GM18907 (cell line): ENCODE results near the gene LRRC70.
A peak's percentile ranks its signal among the peaks of the same experiment; 100 is the strongest.
"Not testable (repeated sequence)": the region's sequence is repeated elsewhere in the genome, so short reads cannot be mapped to it uniquely, and the experiment has no call there.

Experiments
- ATAC-seq: cut with Tn5 transposase; IDR thresholded peaks from one replicate; pipeline ENCODE4 v1.9.1; 2021; ENCODE audit warnings: mild to moderate bottlenecking, moderate library complexity; ENCODE audit not compliant: unreplicated experiment

Gene LRRC70

DNA sequence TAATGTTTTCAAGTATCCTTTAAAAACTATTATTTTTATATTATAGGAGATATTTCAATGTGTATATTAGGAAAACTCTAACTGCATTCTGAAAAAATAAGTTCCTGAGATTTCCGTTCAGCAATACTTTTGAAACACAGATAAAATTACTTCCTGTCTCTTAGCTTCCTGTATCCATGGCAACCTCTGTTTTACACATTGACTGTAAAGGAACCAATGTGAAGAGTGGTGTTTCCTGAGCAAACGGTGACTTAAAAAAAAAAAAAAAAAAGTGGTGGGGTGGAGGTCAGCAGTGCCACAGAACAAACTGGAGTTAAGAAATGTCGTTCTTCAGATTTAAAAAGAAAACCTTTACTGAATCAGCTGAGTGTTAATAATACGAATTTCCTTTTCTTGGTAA is at the start of gene LRRC70:
Gene LRRC70 (plus strand): TSS at position 280 of the 400 bp plus-strand sequence. CDS start 620 bp downstream, outside the sequence.
- peak; percentile 92 for ATAC-seq

GRCh38 chr5:62533597-62533996 is 45.0 kb upstream of the LRRC70 start:
- ATAC-seq = no peak

DNA sequence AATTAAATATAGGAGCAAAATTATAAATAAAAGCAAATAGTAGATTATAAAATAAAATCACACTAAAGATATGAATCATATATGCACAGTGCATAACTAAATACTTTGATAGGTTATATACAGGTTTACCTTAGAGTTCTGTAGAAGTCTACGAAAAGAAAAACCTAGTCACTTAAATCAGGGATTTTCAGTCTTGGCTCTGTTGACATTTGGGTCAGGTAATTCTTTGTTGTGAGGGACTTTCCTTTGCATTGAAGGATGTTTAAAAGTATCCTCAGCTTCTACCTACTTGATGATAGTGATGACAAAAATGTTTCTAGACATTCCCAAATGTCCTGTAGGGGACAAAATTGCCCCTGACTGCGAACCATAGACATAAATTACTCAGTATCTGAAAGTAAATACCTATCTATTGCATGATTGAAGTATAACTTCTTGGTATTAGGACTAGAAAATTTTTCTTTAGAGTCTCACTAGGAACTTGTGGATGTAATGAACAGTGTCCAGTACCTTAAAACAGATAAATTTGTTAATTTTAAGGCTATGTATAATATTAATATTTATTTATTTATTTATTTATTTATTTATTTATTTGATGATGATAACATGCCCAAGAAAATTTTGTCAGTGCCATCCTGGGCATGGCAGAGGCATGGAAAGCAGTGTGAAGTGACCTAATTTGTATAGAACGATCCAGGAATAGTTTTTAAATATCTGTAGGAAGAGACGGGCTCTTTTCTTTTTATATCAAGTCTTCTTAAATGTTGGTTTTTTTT is 44.0 kb upstream of the LRRC70 start:
- ATAC-seq = no peak

DNA sequence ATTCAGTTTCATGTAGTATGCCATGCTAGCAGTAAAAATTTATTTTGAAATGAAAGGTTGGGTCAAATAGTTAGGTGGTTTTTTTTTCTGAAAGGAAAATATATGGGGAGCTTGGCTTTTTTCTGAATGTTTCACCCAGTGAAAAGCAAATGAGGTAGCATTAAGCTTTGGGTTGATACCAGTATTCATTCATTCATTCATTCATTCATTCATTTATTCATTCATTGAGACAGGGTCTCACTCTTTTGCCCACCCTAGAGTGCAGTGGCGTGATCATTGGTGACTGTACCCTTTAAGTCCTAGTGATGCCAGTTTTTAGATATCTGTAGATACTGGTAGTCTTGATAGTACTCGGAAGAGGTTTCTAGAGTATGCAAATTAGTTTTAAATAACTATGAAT is 42.4 kb upstream of the LRRC70 start:
- ATAC-seq = no peak

DNA sequence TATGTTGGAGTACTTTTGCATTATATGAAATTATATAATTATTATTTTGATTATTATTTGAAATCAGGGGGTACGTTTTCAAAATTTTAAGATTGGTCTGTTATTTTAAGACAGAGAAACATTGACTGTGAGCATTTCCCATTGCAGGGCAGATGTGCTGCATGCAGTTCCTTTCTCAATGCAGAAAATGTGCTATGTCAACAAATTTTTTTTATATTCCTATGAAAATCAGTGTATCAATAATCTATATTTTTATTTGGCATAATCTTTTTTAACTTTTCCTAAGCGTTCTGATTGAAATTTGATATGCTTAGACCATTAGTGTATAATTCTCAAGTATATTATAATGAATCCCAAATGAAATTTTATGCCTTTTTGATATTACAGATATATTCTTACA is 41.8 kb upstream of the LRRC70 start:
- ATAC-seq = no peak

- ATAC-seq = no peak
These were observed 40.3 kb upstream of the LRRC70 start for GRCh38 chr5:62538017-62538942.

GRCh38 chr5:62542720-62543119 is 35.9 kb upstream of the LRRC70 start:
- ATAC-seq = no peak

DNA sequence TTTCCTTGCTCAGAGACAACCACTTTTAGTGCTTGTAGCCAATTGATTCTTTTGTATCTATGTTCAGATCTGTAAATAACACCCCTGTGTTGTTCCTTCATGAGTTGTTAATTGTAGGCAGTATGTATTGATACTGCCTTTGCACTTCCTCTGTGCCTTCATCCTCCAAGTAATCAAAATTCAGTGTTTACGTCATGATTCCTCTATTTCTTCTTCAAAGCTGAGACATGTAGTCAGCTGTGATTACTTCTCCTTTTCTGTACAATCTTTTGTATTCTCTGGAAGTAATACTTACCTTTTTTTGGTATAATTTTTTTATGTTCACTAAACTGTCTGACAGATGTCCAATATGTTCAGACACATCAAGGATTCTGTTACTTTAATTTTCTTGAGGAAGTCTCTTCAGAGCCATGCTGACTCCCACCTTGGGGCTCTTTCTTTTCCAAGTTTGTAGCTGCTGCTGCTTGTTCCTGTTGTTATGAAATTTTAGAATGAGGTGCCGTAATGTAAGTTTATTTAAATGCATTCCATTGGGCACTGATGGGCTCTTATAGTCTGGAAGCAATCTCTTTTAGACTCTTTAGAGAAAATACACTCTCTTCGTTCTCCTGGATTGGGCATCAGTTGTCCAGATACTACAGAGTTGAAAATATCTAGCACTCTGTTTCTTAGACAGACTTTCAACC is 30.5 kb upstream of the LRRC70 start:
- no peak for ATAC-seq

- no peak for ATAC-seq
These were observed 28.5 kb upstream of the LRRC70 start for GRCh38 chr5:62550103-62550502.

DNA sequence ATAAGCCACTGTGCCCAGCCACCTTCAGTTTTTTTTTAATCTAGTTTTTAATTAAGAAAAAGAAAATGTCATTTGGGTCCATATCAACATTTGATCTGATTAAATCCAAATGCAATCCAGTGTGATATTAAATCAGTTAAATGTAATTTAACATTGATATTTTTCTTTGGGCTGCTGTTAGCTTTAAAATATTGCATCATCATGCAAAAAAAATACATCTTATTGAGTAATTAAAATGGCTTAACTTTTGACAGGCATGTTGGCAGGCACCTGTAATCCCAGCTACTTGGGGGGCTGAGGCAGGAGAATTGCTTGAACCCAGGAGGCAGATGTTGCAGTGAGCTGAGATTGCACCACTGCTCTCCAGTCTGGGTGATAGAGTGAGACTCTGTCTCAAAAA is 22.7 kb upstream of the LRRC70 start:
- ATAC-seq = no peak

- no peak for ATAC-seq
These were observed 19.7 kb upstream of the LRRC70 start for GRCh38 chr5:62558941-62559340.

GRCh38 chr5:62560786-62561185 is 17.8 kb upstream of the LRRC70 start:
- no peak for ATAC-seq

DNA sequence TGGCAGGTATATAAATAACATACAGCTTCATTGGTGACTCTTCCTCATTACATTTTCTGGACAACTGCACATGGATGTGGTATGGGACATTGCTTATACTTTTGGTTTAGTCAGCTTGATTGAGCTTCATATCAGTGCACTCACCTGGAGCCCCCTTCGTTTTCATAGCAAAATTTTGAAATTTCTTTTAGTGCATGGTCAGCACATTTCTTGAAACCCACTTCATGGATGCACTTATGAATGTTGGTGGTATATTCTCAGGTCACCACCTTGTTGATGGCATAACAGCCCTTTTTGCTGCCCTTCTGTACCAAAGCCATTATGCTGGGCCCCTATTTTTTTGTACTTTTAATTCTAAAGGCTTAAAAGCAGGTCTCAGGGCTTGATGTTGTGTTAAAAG is 16.7 kb upstream of the LRRC70 start:
- ATAC-seq = no peak

DNA sequence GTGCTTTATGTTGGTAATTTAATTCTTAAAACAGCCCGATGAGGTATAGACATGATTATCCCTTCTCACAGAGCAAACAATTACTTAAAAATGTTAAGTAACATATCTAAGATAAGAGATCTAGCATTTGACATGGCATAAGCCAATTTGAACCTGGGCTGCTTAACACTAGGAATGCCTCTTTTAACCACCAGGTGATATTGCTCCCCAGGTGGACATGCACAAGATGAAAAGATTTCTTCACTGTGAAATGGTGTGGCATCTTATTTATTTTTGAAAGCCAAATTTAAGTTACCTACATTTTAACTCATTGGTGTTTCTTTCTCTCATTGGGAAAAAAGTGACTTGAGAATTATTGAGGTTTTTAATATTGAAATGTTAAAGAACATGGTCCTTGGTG is 15.8 kb upstream of the LRRC70 start:
- no peak for ATAC-seq

- no peak for ATAC-seq
These were observed 14.5 kb upstream of the LRRC70 start for GRCh38 chr5:62564101-62564500.

GRCh38 chr5:62565740-62566139 is 12.9 kb upstream of the LRRC70 start:
- not testable (repeated sequence) for ATAC-seq

DNA sequence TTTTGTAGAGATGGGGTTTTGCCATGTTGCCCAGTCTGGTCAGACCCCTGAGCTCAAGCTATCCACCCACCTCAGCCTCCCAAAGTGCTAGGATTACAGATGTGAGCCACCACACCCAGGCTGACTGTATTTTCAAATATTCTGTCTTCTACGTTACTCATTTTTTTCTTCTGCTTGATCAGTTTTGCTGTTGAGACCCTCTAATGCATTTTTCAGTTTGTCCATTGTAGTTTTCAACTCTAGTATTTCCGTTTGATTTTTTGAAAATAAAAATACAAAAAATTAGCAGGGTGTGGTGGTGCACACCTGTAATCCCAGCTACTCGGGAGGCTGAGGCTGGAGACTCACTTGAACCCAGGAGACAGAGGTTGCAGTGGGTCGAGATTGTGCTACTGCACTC is 10.5 kb upstream of the LRRC70 start:
- ATAC-seq = no peak

DNA sequence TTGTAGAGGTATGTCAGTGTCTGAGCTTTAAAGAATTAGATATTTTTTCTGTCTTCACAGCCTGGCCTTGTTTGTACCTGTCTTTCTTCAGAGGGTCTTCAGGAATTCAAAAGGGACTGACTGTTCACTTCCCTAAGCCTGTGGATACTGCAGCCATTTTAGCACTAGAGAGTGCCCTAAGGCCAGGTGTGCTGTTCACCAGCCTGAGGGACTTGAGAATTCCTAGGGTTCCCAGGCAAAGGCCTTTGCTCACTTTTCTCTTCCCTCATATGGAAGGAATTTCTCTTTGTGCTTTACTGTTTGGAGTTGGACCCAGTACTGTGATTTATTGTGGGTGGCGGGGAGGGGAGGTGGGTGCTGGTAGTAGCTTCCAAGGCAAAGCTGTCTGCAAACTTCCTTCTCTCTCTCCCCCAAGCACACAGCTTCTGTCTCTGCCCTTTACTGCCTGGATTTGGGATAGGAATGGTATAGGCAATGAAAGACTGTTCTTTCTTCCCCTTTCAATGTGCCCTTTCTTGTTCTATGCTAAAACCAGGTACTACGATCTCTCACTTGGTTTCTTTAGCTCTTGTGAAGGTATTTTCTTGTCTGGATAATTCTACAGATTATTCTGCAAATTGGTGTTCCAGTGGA is 9.7 kb upstream of the LRRC70 start:
- ATAC-seq = no peak

GRCh38 chr5:62569470-62569869 is 9.1 kb upstream of the LRRC70 start:
- ATAC-seq = no peak

- no peak for ATAC-seq
These were observed 5.6 kb upstream of the LRRC70 start for GRCh38 chr5:62572918-62573514.

GRCh38 chr5:62574599-62574998 is 4.0 kb upstream of the LRRC70 start:
- no peak for ATAC-seq
